H9 (cell line): ENCODE results near the gene HS1BP3. TPM values are rescaled to one million over a fixed set of nuclear protein-coding genes. Genes with fewer than 3 reads are reported as not detected.

Experiments used
- DNase-seq: peaks from one replicate; pipeline ENCODE4 v3.0.0-alpha.2; 2017
- H2AFZ ChIP-seq: one replicate; pipeline ENCODE4 v1.6.1; 2013; ENCODE audit warnings: mild to moderate bottlenecking, low read length, control low read depth, moderate library complexity
- H2AK5ac ChIP-seq: 2 replicates; pipeline ENCODE4 v1.6.1; 2013; ENCODE audit warnings: low read length, control low read depth, mixed read lengths; ENCODE audit not compliant: insufficient read length
- H2BK120ac ChIP-seq: one replicate; pipeline ENCODE4 v1.6.1; 2013; ENCODE audit warnings: low read depth, mild to moderate bottlenecking, low read length, control low read depth, inconsistent platforms; ENCODE audit not compliant: poor library complexity, severe bottlenecking
- H2BK12ac ChIP-seq: 2 replicates; pipeline ENCODE4 v1.6.1; 2013; ENCODE audit warnings: low read length, control low read depth, mixed read lengths, low read depth; ENCODE audit not compliant: insufficient read length
- H2BK15ac ChIP-seq: 2 replicates; pipeline ENCODE4 v1.6.1; 2013; ENCODE audit warnings: low read depth, low read length, control low read depth
- H2BK20ac ChIP-seq: one replicate; pipeline ENCODE4 v1.6.1; 2013; ENCODE audit warnings: low read depth, mild to moderate bottlenecking, low read length, control low read depth, inconsistent platforms; ENCODE audit not compliant: poor library complexity, severe bottlenecking
- H2BK5ac ChIP-seq: 2 replicates; pipeline ENCODE4 v1.6.1; 2013; ENCODE audit warnings: low read length, control low read depth, mixed read lengths; ENCODE audit not compliant: insufficient read length
- H3K14ac ChIP-seq: 2 replicates; pipeline ENCODE4 v1.6.1; 2013; ENCODE audit warnings: low read length, control low read depth; ENCODE audit not compliant: insufficient read depth
- H3K18ac ChIP-seq: 2 replicates; pipeline ENCODE4 v1.6.1; 2013; ENCODE audit warnings: low read depth, mild to moderate bottlenecking, mixed read lengths, low read length, control low read depth; ENCODE audit not compliant: insufficient read length
- H3K23ac ChIP-seq: 2 replicates; pipeline ENCODE4 v1.6.1; 2013; ENCODE audit warnings: low read length, control low read depth, mixed read lengths, low read depth; ENCODE audit not compliant: insufficient read length
- H3K23me2 ChIP-seq: 2 replicates; pipeline ENCODE4 v1.6.1; 2013; ENCODE audit warnings: low read depth, mild to moderate bottlenecking, mixed read lengths, low read length, control low read depth; ENCODE audit not compliant: insufficient read length, poor library complexity, severe bottlenecking
- H3K27ac ChIP-seq: 2 replicates; pipeline ENCODE4 v1.5.1; 2013; ENCODE audit warnings: low read length, control low read depth, mixed read lengths, low read depth; ENCODE audit not compliant: insufficient read length
- H3K27me3 ChIP-seq: 2 replicates; pipeline ENCODE4 v1.6.1; 2013; ENCODE audit warnings: low read length, control low read depth, inconsistent platforms; ENCODE audit not compliant: insufficient read depth
- H3K4ac ChIP-seq: 2 replicates; pipeline ENCODE4 v1.6.1; 2013; ENCODE audit warnings: low read depth, mild to moderate bottlenecking, control low read depth, inconsistent platforms, low read length, moderate library complexity
- H3K4me1 ChIP-seq: 2 replicates; pipeline ENCODE4 v1.6.1; 2013; ENCODE audit warnings: low read length, control low read depth, inconsistent platforms; ENCODE audit not compliant: insufficient read depth
- H3K4me2 ChIP-seq: 2 replicates; pipeline ENCODE4 v1.6.1; 2013; ENCODE audit warnings: low read length, control low read depth, mixed read lengths; ENCODE audit not compliant: insufficient read length, insufficient read depth
- H3K56ac ChIP-seq: 2 replicates; pipeline ENCODE4 v1.6.1; 2013; ENCODE audit warnings: low read depth, mild to moderate bottlenecking, mixed read lengths, low read length, control low read depth; ENCODE audit not compliant: insufficient read length
- H3K79me1 ChIP-seq: 2 replicates; pipeline ENCODE4 v1.6.1; 2013; ENCODE audit warnings: low read depth, mild to moderate bottlenecking, moderate library complexity, low read length, control low read depth, inconsistent platforms; ENCODE audit not compliant: insufficient read depth, poor library complexity, severe bottlenecking
- H3K79me2 ChIP-seq: 2 replicates; pipeline ENCODE4 v1.6.1; 2013; ENCODE audit warnings: low read length, control low read depth, inconsistent platforms; ENCODE audit not compliant: insufficient read depth
- H3K9ac ChIP-seq: 2 replicates; pipeline ENCODE4 v1.6.1; 2013; ENCODE audit warnings: low read length, control low read depth, mixed read lengths; ENCODE audit not compliant: insufficient read length; ENCODE audit errors: extremely low read depth
- H3K9me3 ChIP-seq: one replicate; pipeline ENCODE4 v1.6.1; 2013; ENCODE audit warnings: low read depth, low read length, inconsistent platforms; ENCODE audit not compliant: control insufficient read depth
- H3T11ph ChIP-seq: one replicate; pipeline ENCODE4 v1.6.1; 2013; ENCODE audit warnings: mild to moderate bottlenecking, low read length, control low read depth, inconsistent platforms
- H4K20me1 ChIP-seq: one replicate; pipeline ENCODE4 v1.6.1; 2013; ENCODE audit not compliant: control insufficient read depth, insufficient read length, insufficient read depth
- H4K5ac ChIP-seq: 2 replicates; pipeline ENCODE4 v1.6.1; 2013; ENCODE audit warnings: low read depth, mild to moderate bottlenecking, mixed read lengths, low read length, control low read depth; ENCODE audit not compliant: insufficient read length
- H4K8ac ChIP-seq: replicated peaks from 2 replicates; pipeline ENCODE4 v1.6.1; 2013; ENCODE audit warnings: low read length, control low read depth, mixed read lengths, low read depth; ENCODE audit not compliant: insufficient read length
- H4K91ac ChIP-seq: 2 replicates; pipeline ENCODE4 v1.6.1; 2013; ENCODE audit warnings: low read depth, mild to moderate bottlenecking, moderate library complexity, mixed read lengths, low read length, control low read depth; ENCODE audit not compliant: insufficient read length
- H3K27ac Mint-ChIP-seq, 3 experiments: 2 replicates in 2 of 3; 3 replicates in 1 of 3; pipeline ENCODE4 v1.8.0; 2020 to 2021; ENCODE audit warnings: mixed read lengths in 3 of 3, mild to moderate bottlenecking in 1 of 3, moderate library complexity in 1 of 3
- H3K27me3 Mint-ChIP-seq: 2 replicates; pipeline ENCODE4 v1.8.0; 2021; ENCODE audit warnings: low read depth, mild to moderate bottlenecking, moderate library complexity, mixed read lengths
- H3K36me3 Mint-ChIP-seq, 3 experiments: 2 replicates in 2 of 3; 3 replicates in 1 of 3; pipeline ENCODE4 v1.8.0; 2020 to 2021; ENCODE audit warnings: low read depth in 3 of 3, mixed read lengths in 3 of 3; ENCODE audit not compliant: insufficient read depth in 1 of 3
- H3K4me1 Mint-ChIP-seq, 2 experiments: 2 replicates each; pipeline ENCODE4 v1.8.0; 2020; ENCODE audit warnings: mixed read lengths in 2 of 2
- H3K4me3 Mint-ChIP-seq, 2 experiments: 2 replicates in 1 of 2; 3 replicates in 1 of 2; pipeline ENCODE4 v1.8.0; 2020 to 2021; ENCODE audit warnings: mild to moderate bottlenecking in 2 of 2, mixed read lengths in 2 of 2, moderate library complexity in 1 of 2
- H3K9me3 Mint-ChIP-seq, 2 experiments: 2 replicates in 1 of 2; 3 replicates in 1 of 2; pipeline ENCODE4 v1.8.0; 2020; ENCODE audit warnings: mild to moderate bottlenecking in 2 of 2, mixed read lengths in 2 of 2, moderate library complexity in 1 of 2
- WGBS: extraction: QIAGEN DNeasy Blood & Tissue Kit; methylation state at CpG from one replicate; pipeline ENCODE4 v1.1.7; 2013; ENCODE audit warnings: missing lambda C conversion rate, low lambda C conversion rate, mixed read lengths; ENCODE audit not compliant: insufficient read length; ENCODE audit errors: extremely low coverage; 5-methylcytosine and 5-hydroxymethylcytosine counted together
- total RNA-seq: library from RNA; stranded (reverse); gene quantifications from 2 replicates; pipeline ENCODE4 v1.2.1, GENCODE V29; 2021
- TF ChIP-seq, protein P1 (sequence below): fragments of 200-600 bp; sonication (generic); conservative IDR thresholded peaks from 3 replicates; pipeline ENCODE4 v1.8.0; 2021; ENCODE audit warnings: antibody characterized with exemption, mild to moderate bottlenecking

The HS1BP3 gene
- total RNA-seq, 1 experiment from 2014 or later, result 11.1 TPM

DNA sequence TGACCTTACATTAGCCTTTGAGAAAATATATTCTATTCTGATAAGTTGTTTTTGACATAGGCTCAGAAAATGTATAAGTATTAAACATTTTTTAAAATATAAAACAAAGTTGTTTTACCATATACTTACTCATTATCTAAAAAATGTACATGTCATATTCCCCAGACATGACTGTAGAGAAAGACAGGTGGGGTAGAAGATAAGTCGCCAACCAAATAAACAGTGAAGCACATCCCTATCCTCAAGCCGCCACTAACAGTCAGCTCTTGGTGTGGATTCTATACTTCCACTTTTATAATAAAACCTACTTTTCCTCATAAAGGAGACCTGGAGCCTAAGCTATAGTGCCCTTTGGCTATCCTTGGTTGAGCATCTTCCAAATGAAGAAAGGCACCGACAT lies 42.4 kb upstream of the HS1BP3 start:
- no peak overlapping the region for H3K27ac Mint-ChIP-seq
- no peaks in the 10 kb centered on the region for H3K27me3 Mint-ChIP-seq
- Histone ChIP-seq H4K5ac (no peak overlapping the region), H2AK5ac (no peak overlapping the region), H4K8ac (no peak overlapping the region), H2BK120ac (no peak overlapping the region), H2BK12ac (no peak overlapping the region), H3K23ac (no peak overlapping the region), H3T11ph (no peak overlapping the region), H3K9ac (no peak overlapping the region), H3K79me1 (no peaks in the 10 kb centered on the region), H3K14ac (no peak overlapping the region), H3K79me2 (no peaks in the 10 kb centered on the region), H4K20me1 (no peaks in the 10 kb centered on the region), H3K4ac (no peak overlapping the region), H2BK15ac (no peak overlapping the region), H3K4me1 (no peaks in the 10 kb centered on the region), H2BK5ac (no peak overlapping the region), H2AFZ (no peak overlapping the region), H3K9me3 (no peaks in the 10 kb centered on the region), H2BK20ac (no peak overlapping the region), H3K27me3 (no peaks in the 10 kb centered on the region), H3K27ac (no peak overlapping the region), H3K4me2 (no peak overlapping the region), H3K23me2 (no peaks in the 10 kb centered on the region), H3K56ac (no peak overlapping the region), H3K18ac (no peak overlapping the region), H4K91ac (no peak overlapping the region)
- no CpG with 5 or more reads among the region's 3 CpGs for WGBS
- H3K4me3 Mint-ChIP-seq, result no peak overlapping the region
- H3K9me3 Mint-ChIP-seq, result no peaks in the 10 kb centered on the region; a peak in 1 of 5 replicates
- no peaks in the 10 kb centered on the region for H3K4me1 Mint-ChIP-seq
- DNase-seq, result no peak
- peaks cover 5 to 8% (median 5%) of the 10 kb centered on the region in 3 experiments; a peak in 5 of 7 replicates for H3K36me3 Mint-ChIP-seq
- TF ChIP-seq, protein P1, sequence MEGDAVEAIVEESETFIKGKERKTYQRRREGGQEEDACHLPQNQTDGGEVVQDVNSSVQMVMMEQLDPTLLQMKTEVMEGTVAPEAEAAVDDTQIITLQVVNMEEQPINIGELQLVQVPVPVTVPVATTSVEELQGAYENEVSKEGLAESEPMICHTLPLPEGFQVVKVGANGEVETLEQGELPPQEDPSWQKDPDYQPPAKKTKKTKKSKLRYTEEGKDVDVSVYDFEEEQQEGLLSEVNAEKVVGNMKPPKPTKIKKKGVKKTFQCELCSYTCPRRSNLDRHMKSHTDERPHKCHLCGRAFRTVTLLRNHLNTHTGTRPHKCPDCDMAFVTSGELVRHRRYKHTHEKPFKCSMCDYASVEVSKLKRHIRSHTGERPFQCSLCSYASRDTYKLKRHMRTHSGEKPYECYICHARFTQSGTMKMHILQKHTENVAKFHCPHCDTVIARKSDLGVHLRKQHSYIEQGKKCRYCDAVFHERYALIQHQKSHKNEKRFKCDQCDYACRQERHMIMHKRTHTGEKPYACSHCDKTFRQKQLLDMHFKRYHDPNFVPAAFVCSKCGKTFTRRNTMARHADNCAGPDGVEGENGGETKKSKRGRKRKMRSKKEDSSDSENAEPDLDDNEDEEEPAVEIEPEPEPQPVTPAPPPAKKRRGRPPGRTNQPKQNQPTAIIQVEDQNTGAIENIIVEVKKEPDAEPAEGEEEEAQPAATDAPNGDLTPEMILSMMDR, result no peak
